Colonic mucosa (tissue), 4 donors: ENCODE measurements around the gene IRGQ. TPM values are rescaled to one million over a fixed set of nuclear protein-coding genes. Genes with fewer than 3 reads are reported as not detected.

ENCODE experiments used
- DNase-seq: peaks from one replicate; pipeline ENCODE4 v3.0.0-alpha.2; 2020
- H3K27ac ChIP-seq: fragments of 200-600 bp; one replicate; pipeline ENCODE4 v1.8.0; 2021
- H3K27me3 ChIP-seq: fragments of 200-600 bp; one replicate; pipeline ENCODE4 v1.8.0; 2021
- H3K36me3 ChIP-seq: fragments of 200-600 bp; one replicate; pipeline ENCODE4 v1.8.0; 2021
- H3K4me1 ChIP-seq: fragments of 200-600 bp; one replicate; pipeline ENCODE4 v1.8.0; 2021; ENCODE audit warnings: mild to moderate bottlenecking
- H3K4me3 ChIP-seq: fragments of 200-600 bp; one replicate; pipeline ENCODE4 v1.8.0; 2021
- H3K9ac ChIP-seq, 2 donors: one replicate each; pipeline ENCODE4 v1.7.0; 2013; ENCODE audit warnings: control low read depth in 2 of 2, low read depth in 2 of 2, low read length in 2 of 2
- H3K9me3 ChIP-seq: fragments of 200-600 bp; one replicate; pipeline ENCODE4 v1.8.0; 2021
- CTCF ChIP-seq: fragments of 200-600 bp; IDR thresholded peaks from one replicate; pipeline ENCODE4 v1.8.0; 2022; ENCODE audit warnings: antibody characterized with exemption, mild to moderate bottlenecking
- intact Hi-C: fragments of 100-400 bp; cut with DNase I; formaldehyde crosslinking; loops from one replicate; pipeline ENCODE4 v1.14.1; 2022
- total RNA-seq, 2 donors: library from RNA; stranded (reverse); fragmentation: NEBNext Ultra II Directional in 1 of 2; extraction: Animal tissue kit (Norgen Biotek cat#: 25700) in 1 of 2; gene quantifications; one replicate each; pipeline ENCODE4 v1.2.1, GENCODE V29; 2021
- donor health status: healthy.
- donor health status: DM: no; HTN: no; CAD: no.
- donor health status: DM: no; HTN: no; CAD: no.

Gene IRGQ
- total RNA-seq, 2 donors from 2014 or later = 19.9 to 24.6 TPM

GRCh38 chr19:43562226-43562697, 33.7 kb downstream of the IRGQ start:
- H3K9ac ChIP-seq = no peak overlapping the region
- TF ChIP-seq CTCF = no peak
- H3K27me3 ChIP-seq = no peaks in the 10 kb centered on the region
- DNase-seq = no peak
- peak overlapping the region; percentile 59 for H3K27ac ChIP-seq
- no peak overlapping the region for H3K4me3 ChIP-seq
- H3K4me1 ChIP-seq = no peaks in the 10 kb centered on the region
- intact Hi-C loops = no loop called here
- no peaks in the 10 kb centered on the region for H3K36me3 ChIP-seq
- H3K9me3 ChIP-seq = no peaks in the 10 kb centered on the region

- Histone ChIP-seq H3K27ac (no peak overlapping the region), H3K9me3 (no peaks in the 10 kb centered on the region), H3K36me3 (no peaks in the 10 kb centered on the region), H3K4me1 (no peaks in the 10 kb centered on the region), H3K9ac (no peak overlapping the region), H3K27me3 (no peaks in the 10 kb centered on the region), H3K4me3 (no peak overlapping the region)
- TF ChIP-seq CTCF = no peak
- intact Hi-C loops = no loop called here
- DNase-seq = no peak
Measured at GRCh38 chr19:43561139-43561970, 34.6 kb downstream of the IRGQ start.

- Histone ChIP-seq H3K4me3 (no peak overlapping the region), H3K9ac (no peak overlapping the region), H3K9me3 (no peaks in the 10 kb centered on the region), H3K27me3 (no peaks in the 10 kb centered on the region), H3K27ac (no peak overlapping the region), H3K4me1 (no peaks in the 10 kb centered on the region), H3K36me3 (no peaks in the 10 kb centered on the region)
- intact Hi-C loops = no loop called here
- no peak for TF ChIP-seq CTCF
- DNase-seq = no peak
Measured at GRCh38 chr19:43560687-43561086, 35.2 kb downstream of the IRGQ start.

- Histone ChIP-seq H3K36me3 (peaks cover 5% of the 10 kb centered on the region), H3K9me3 (no peaks in the 10 kb centered on the region), H3K4me3 (no peak overlapping the region), H3K4me1 (no peaks in the 10 kb centered on the region), H3K9ac (no peak overlapping the region), H3K27ac (no peak overlapping the region), H3K27me3 (no peaks in the 10 kb centered on the region)
- DNase-seq = peak; percentile 86
- intact Hi-C loops = loop anchor here (5.0 kb wide), 1 partner anchor 97 kb away; no protein-coding TSS in a partner anchor
- peak; percentile 67 for TF ChIP-seq CTCF
Measured at GRCh38 chr19:43555185-43555770, 40.7 kb downstream of the IRGQ start.

GRCh38 chr19:43554317-43554895, 41.5 kb downstream of the IRGQ start:
- no peak for TF ChIP-seq CTCF
- Histone ChIP-seq H3K27ac (no peak overlapping the region), H3K36me3 (peaks cover 5% of the 10 kb centered on the region), H3K27me3 (no peaks in the 10 kb centered on the region), H3K4me3 (no peak overlapping the region), H3K9me3 (no peaks in the 10 kb centered on the region), H3K9ac (no peak overlapping the region), H3K4me1 (no peaks in the 10 kb centered on the region)
- intact Hi-C loops = no loop called here
- no peak for DNase-seq
